HCT116 (cell line): Measurements from ENCODE around the gene OR4B1.

ENCODE experiments used
- EZH2 ChIP-seq: fragments of 200-600 bp; sonication (generic); IDR thresholded peaks from 2 replicates; pipeline ENCODE4 v1.6.1; 2017; ENCODE audit warnings: antibody characterized with exemption, mixed run types
- FOSL1 ChIP-seq: IDR thresholded peaks from 2 replicates; pipeline ENCODE4 v1.6.1; 2012; ENCODE audit warnings: low read depth
- REST ChIP-seq: IDR thresholded peaks from 2 replicates; pipeline ENCODE4 v1.6.1; 2012; ENCODE audit warnings: low read depth

GRCh38 chr11:48216510-48216909 lies at the start of gene OR4B1:
- TF ChIP-seq REST (no peak), FOSL1 (no peak), EZH2 (no peak)
